Lung (tissue), 12 donors: Measurements from ENCODE around the gene SH3PXD2A. TPM values are rescaled to one million over a fixed set of nuclear protein-coding genes. Genes with fewer than 3 reads are reported as not detected.

Source experiments
- ATAC-seq: fragments of 200-7000 bp; cut with Tn5 transposase; one replicate; pipeline ENCODE4 v1.9.1; 2020; ENCODE audit warnings: moderate number of reproducible peaks; ENCODE audit not compliant: insufficient read depth, low FRiP score
- DNase-seq, 3 donors: peaks; one replicate each; pipeline ENCODE4 v3.0.0-alpha.2; 2013 to 2017
- H3K27ac ChIP-seq, 2 donors: one replicate each; pipeline ENCODE4 v1.5.1; 2013; ENCODE audit warnings: mild to moderate bottlenecking in 2 of 2, moderate library complexity in 2 of 2, control low read depth in 1 of 2, inconsistent platforms in 1 of 2, low read depth in 1 of 2, low read length in 1 of 2
- H3K27me3 ChIP-seq, 3 donors: one replicate each; pipeline ENCODE4 v1.5.1; 2013; ENCODE audit warnings: low read length in 2 of 3; ENCODE audit not compliant: control insufficient read depth in 3 of 3, insufficient read depth in 3 of 3
- H3K36me3 ChIP-seq, 4 donors: one replicate each; pipeline ENCODE4 v1.5.1; 2013; ENCODE audit warnings: low read length in 4 of 4, mild to moderate bottlenecking in 1 of 4, moderate library complexity in 1 of 4; ENCODE audit not compliant: control insufficient read depth in 4 of 4, insufficient read depth in 4 of 4
- H3K4me1 ChIP-seq, 5 donors: one replicate each; pipeline ENCODE4 v1.5.1; 2013; ENCODE audit warnings: low read length in 5 of 5, mild to moderate bottlenecking in 2 of 5, moderate library complexity in 1 of 5; ENCODE audit not compliant: control insufficient read depth in 5 of 5, insufficient read depth in 5 of 5
- H3K4me3 ChIP-seq: one replicate; pipeline ENCODE4 v1.5.1; 2013; ENCODE audit warnings: mild to moderate bottlenecking, control low read depth, moderate library complexity
- H3K9ac ChIP-seq, 2 donors: one replicate each; pipeline ENCODE4 v1.5.1; 2013; ENCODE audit warnings: low read length in 2 of 2, control low read depth in 1 of 2; ENCODE audit not compliant: insufficient read depth in 1 of 2
- H3K9me3 ChIP-seq, 4 donors: one replicate each; pipeline ENCODE4 v1.5.1; 2013; ENCODE audit warnings: low read length in 3 of 4, mild to moderate bottlenecking in 1 of 4, moderate library complexity in 1 of 4; ENCODE audit not compliant: control insufficient read depth in 4 of 4, insufficient read depth in 3 of 4
- WGBS, 2 donors: extraction: QIAGEN DNeasy Blood & Tissue Kit; methylation state at CpG; one replicate each; pipeline ENCODE4 v1.1.7; 2013; 5-methylcytosine and 5-hydroxymethylcytosine counted together
- polyA plus RNA-seq, 2 donors: library from polyadenylated mRNA; stranded (reverse); fragments of 200-250 nt; gene quantifications; one replicate each; pipeline ENCODE4 v1.2.1, GENCODE V29; 2013
- total RNA-seq, 2 donors: library from RNA; depleted of rRNA in 1 of 2; stranded (reverse); fragments of >200 nt in 1 of 2; gene quantifications; one replicate each; pipeline ENCODE4 v1.2.1, GENCODE V29; 2014 to 2021
- TF ChIP-seq, protein P1 (sequence below): IDR thresholded peaks from 2 replicates; pipeline ENCODE4 v1.5.1; 2012; ENCODE audit warnings: mild to moderate bottlenecking; ENCODE audit errors: control extremely low read depth, extremely low read depth
- donor health status: control.
- donor health status: control.
- donor health status: Bipolar disorder and iron deficiency.
- donor health status: healthy.
- donor health status: DM: yes; HTN: yes; CAD: no.

Gene SH3PXD2A
- total and polyA plus RNA-seq, 4 donors: 9.9 to 53.2 (median 29.2) TPM

GRCh38 chr10:103789771-103790201 lies 65.6 kb downstream of the SH3PXD2A start:
- H3K4me3 ChIP-seq: no peak overlapping the region
- no peak for ATAC-seq
- WGBS, 2 donors: 29 to 41% methylated on average over 7 of the region's 7 CpGs
- no peak for DNase-seq
- peaks cover 0 to 8% (median 3%) of the 10 kb centered on the region in 4 donors for H3K36me3 ChIP-seq
- TF ChIP-seq, protein P1, sequence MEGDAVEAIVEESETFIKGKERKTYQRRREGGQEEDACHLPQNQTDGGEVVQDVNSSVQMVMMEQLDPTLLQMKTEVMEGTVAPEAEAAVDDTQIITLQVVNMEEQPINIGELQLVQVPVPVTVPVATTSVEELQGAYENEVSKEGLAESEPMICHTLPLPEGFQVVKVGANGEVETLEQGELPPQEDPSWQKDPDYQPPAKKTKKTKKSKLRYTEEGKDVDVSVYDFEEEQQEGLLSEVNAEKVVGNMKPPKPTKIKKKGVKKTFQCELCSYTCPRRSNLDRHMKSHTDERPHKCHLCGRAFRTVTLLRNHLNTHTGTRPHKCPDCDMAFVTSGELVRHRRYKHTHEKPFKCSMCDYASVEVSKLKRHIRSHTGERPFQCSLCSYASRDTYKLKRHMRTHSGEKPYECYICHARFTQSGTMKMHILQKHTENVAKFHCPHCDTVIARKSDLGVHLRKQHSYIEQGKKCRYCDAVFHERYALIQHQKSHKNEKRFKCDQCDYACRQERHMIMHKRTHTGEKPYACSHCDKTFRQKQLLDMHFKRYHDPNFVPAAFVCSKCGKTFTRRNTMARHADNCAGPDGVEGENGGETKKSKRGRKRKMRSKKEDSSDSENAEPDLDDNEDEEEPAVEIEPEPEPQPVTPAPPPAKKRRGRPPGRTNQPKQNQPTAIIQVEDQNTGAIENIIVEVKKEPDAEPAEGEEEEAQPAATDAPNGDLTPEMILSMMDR: no peak
- peak overlapping the region in 1 of 2 donors; percentile 32 for H3K27ac ChIP-seq
- H3K27me3 ChIP-seq: no peaks in the 10 kb centered on the region
- no peaks in the 10 kb centered on the region for H3K9me3 ChIP-seq
- H3K4me1 ChIP-seq: peaks cover 5 to 36% (median 23%) of the 10 kb centered on the region in 5 donors
- H3K9ac ChIP-seq: no peak overlapping the region

GRCh38 chr10:103789161-103789560 lies 66.2 kb downstream of the SH3PXD2A start:
- DNase-seq: peak in 2 of 3 donors; percentile 37 to 57
- no peaks in the 10 kb centered on the region for H3K9me3 ChIP-seq
- WGBS, 2 donors: 63 to 87% methylated on average over 6 of the region's 6 CpGs
- peaks cover 3 to 38% (median 26%) of the 10 kb centered on the region in 5 donors for H3K4me1 ChIP-seq
- no peak overlapping the region for H3K9ac ChIP-seq
- ATAC-seq: no peak
- TF ChIP-seq, protein P1: no peak
- H3K27ac ChIP-seq: peak overlapping the region in 1 of 2 donors; percentile 32
- H3K4me3 ChIP-seq: no peak overlapping the region
- H3K27me3 ChIP-seq: no peaks in the 10 kb centered on the region
- peaks cover 0 to 8% (median 3%) of the 10 kb centered on the region in 4 donors for H3K36me3 ChIP-seq

- peaks cover 0 to 5% (median 0%) of the 10 kb centered on the region in 4 donors for H3K36me3 ChIP-seq
- peaks cover 0 to 41% (median 27%) of the 10 kb centered on the region in 5 donors for H3K4me1 ChIP-seq
- H3K4me3 ChIP-seq: no peak overlapping the region
- H3K9ac ChIP-seq: no peak overlapping the region
- H3K27me3 ChIP-seq: no peaks in the 10 kb centered on the region
- WGBS, 2 donors: 79 to 95% methylated on average over 3 of the region's 3 CpGs
- H3K9me3 ChIP-seq: no peaks in the 10 kb centered on the region
- ATAC-seq: no peak
- TF ChIP-seq, protein P1: no peak
- peak in 2 of 3 donors; percentile 52 to 63 for DNase-seq
- no peak overlapping the region for H3K27ac ChIP-seq
These were observed 68.0 kb downstream of the SH3PXD2A start for GRCh38 chr10:103787331-103787730.

DNA sequence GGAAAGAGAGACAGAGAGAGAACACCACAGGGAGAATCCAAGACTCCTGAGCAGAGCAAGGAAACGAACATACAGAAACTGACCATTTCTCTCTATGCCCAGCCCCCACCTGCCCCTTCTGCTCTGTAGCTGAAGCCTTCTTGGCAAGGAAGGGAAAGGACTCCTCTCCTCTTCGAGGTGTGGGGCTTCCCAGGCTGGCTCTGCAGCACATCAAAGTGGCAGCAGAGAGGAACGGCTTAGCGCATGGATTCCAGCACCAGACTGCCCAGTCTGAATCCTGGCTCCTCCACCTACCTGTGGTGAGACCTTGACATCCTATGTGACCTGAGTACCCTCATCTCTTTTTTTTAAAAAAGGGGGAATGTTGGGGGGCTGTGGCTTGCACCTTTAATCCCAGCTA lies 69.4 kb downstream of the SH3PXD2A start:
- no peak overlapping the region for H3K9ac ChIP-seq
- no peak for ATAC-seq
- WGBS, 2 donors: 66 to 82% methylated on average over 4 of the region's 4 CpGs

More for the DNA sequence above, 69.4 kb downstream of the SH3PXD2A start:
- TF ChIP-seq, protein P1: no peak
- no peaks in the 10 kb centered on the region for H3K27me3 ChIP-seq
- peaks cover 0 to 38% (median 25%) of the 10 kb centered on the region in 5 donors for H3K4me1 ChIP-seq
- no peak for DNase-seq
- no peak overlapping the region for H3K27ac ChIP-seq
- H3K4me3 ChIP-seq: no peak overlapping the region
- peaks cover 0 to 1% (median 0%) of the 10 kb centered on the region in 4 donors for H3K36me3 ChIP-seq
- H3K9me3 ChIP-seq: no peaks in the 10 kb centered on the region
